ENCODE results near the gene ERI2. TPM values are rescaled to one million over a fixed set of nuclear protein-coding genes. Genes with fewer than 3 reads are reported as not detected.

The ERI2 gene, protein sequence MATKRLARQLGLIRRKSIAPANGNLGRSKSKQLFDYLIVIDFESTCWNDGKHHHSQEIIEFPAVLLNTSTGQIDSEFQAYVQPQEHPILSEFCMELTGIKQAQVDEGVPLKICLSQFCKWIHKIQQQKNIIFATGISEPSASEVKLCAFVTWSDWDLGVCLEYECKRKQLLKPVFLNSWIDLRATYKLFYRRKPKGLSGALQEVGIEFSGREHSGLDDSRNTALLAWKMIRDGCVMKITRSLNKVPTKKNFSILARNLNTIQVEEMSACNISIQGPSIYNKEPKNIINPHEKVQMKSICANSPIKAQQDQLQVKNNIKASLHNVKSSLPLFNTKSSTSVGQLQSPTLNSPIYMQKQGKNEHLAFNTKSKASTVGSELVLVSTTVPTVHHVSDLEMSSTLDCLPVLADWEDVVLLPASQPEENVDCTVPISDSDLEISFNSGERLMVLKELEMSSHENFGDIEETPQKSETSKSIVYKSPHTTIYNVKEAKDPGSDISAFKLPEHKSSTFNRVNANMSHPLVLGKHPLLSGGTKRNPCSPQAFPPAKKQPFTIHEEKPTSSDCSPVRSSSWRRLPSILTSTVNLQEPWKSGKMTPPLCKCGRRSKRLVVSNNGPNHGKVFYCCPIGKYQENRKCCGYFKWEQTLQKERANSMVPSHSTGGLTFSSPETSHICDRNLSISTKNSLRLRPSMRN
- 19.6 and 43.5 TPM in 2 replicates for total RNA-seq

DNA sequence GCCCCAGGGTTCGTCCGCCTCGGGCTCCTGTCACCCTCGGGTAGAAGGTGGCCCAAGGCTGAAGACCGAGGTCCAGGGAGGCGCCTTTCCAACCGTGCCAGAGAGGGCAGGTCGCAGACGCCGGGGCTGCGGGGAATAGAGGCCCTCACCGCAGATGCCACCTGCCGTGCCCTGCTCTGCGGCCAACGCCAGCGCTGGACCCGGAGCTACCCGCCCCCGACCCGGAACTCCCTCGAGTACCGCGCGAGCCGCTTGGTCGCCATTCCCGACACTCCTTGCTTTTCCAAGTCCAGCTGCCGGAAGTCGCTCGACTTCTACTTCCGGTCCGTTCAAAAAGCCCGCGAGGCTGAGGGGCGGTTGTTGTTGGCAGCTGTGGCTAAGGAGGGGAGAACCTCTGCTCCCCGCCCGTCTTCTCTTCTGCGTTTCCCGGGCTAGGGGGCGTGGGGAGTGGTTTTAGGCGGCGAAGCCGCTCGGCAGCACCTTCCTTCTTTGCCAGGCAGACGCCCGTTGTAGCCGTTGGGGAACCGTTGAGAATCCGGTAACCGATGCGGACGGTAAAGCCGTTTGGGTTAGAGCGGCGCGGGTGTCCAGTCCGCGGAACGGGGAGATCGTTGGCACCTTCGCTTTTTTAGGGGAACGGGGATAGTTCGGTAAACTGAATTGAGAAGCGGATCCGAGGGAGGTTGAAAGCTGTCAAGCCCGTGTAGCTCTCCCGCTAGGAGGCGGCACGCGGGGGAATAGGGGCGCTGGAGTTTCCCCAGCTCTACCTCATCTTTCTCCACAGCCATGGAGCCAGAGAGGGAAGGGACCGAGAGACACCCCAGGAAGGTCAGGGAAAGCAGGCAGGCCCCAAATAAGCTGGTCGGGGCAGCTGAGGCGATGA is at the start of gene ERI2, which contains the start of gene REXO5:
Gene ERI2 (minus strand): TSS at position 305 of the 883 bp plus-strand sequence. CDS start 42 bp downstream, at position 263.
Gene REXO5 (plus strand): TSS at position 360 of the 883 bp plus-strand sequence. CDS start 427 bp downstream, at position 787.

DNA sequence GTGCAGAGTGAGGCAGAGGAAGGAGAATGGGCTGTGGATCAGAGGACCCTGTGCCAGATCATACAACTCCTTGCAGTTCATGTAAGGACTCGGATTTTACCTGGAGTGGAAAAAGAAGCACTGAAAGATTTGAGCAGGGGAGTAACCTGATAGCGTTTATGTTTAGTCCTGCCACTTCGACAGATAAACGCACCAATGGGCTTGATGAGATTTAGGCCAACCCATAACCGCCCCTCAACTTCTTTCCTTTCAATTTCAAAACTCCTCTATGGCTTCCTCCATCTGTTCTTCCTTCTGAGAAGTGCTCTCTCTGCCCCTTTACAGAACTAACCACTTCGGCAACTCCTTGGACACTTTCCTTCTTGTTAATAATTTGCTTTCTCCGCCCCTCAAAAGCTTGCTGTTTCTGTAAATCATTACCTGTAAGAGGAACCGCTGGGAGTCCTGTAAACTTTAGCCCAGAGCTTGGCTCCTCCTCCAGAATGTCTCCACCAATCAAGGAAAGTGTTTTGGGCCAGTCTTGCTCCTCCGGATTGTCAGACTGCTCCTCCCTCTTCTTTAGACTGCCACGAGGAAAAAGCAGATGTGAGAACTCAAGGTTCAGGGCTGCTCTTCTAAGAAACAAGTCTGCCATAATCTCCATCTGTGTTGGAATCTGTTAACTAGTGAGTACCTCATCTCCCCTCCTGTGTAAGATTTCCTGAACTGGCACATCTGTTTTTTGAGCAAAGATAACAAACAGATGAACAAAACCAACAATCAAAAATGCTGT is 42.6 kb downstream of the ERI2 start, which contains the start of gene ACSM3:
Gene ACSM3 (plus strand): TSS at position 554 of the 772 bp plus-strand sequence. CDS start 6,021 bp downstream, outside the sequence.

Other genes starting within 250 kb of the ERI2 start
- not detected in 2 replicates for gene ACSM2B, start 230.1 kb downstream of the ERI2 start, total RNA-seq
- gene ACSM1, start 108.8 kb downstream of the ERI2 start, total RNA-seq: not detected in 2 replicates
- 76.4 and 80.2 TPM in 2 replicates for gene THUMPD1, start 64.7 kb downstream of the ERI2 start, total RNA-seq
- 0.28 and 1.2 TPM in 2 replicates for gene ACSM3, start 42.5 kb downstream of the ERI2 start, total RNA-seq
- gene REXO5, start 55 bp upstream of the ERI2 start, total RNA-seq: 3.6 and 5.6 TPM in 2 replicates
- 43.4 and 53.7 TPM in 2 replicates for gene DCUN1D3, start 93.9 kb upstream of the ERI2 start, total RNA-seq
- 41.3 and 55.1 TPM in 2 replicates for gene LYRM1, start 94.3 kb upstream of the ERI2 start, total RNA-seq

Data from smooth muscle cell of the umbilical artery (primary cell).